MV-4-11 (cell line): ENCODE measurements around the gene BOD1.

Experiments used
- DNase-seq: peaks from one replicate; lab custom pipeline; 2025; lab: John Stamatoyannopoulos, UW

BOD1 gene

DNA sequence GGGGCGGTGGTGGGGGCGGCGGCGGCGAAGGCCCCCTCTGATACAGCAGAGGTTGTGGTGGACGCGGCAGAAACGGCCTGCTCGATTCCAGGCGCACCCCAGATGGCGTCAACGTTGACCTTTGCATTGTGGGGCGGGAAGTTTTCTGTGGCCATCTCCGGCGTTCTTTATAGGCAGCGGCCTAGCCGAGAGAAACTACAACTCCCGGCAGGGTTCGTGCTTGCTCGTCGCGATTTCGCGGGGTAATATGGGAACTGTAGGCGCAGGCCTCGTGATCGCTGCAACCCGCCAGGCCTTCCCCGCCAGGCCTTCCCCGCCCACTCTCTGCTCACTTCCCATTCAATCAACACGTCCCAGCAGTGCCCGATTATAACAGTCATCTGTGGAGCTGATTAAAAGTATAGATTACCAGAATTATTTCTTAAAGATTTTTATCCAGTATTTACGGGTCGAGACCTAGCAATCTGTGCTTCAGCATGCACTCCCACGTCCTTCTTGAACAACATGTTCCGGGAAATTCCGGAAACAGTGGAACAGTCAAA is at the start of gene BOD1:
BOD1 (minus strand) TSS at position 74 of the 542 bp plus-strand sequence. CDS start 214 bp downstream, outside the sequence.
- peak; percentile 98 for DNase-seq

DNA sequence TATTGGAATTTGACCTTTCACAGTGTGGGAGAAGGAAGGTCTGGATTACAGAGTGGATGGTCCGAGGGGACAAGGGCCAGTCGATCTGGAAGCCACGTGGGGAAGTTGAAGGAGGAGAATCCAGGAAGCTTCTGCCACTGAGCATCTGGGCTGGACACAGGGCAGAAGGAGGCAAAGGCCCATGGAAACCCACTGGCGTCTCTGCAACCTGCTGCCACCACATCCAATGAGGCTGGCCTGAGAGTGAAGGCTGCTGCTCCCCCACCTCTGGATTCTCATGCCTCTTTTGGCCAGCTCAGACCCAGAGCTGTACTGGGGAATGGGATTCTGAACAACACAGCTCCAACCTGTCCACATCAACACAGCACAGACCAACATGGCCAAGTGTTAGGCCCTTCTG is 48.9 kb upstream of the BOD1 start:
- no peak for DNase-seq

DNA sequence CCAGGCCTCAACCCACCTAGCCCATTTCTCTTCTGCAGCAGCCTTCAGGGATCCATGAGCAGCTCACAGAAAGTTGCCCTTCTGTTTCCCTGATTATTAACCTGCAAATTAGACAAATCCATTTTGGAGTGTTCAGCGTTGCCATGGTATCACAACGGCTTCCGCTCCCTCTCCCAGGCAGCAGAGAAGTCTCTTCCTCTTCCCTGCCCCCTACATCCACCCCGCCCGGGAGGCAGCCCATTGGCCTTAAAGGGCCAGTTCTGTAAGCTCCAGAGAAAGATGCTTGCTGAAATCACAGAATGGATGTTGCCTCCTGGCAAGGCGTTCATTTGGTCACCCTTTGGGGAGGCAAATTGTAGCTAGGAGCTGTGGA is 47.7 kb upstream of the BOD1 start:
- peak; percentile 75 for DNase-seq

DNA sequence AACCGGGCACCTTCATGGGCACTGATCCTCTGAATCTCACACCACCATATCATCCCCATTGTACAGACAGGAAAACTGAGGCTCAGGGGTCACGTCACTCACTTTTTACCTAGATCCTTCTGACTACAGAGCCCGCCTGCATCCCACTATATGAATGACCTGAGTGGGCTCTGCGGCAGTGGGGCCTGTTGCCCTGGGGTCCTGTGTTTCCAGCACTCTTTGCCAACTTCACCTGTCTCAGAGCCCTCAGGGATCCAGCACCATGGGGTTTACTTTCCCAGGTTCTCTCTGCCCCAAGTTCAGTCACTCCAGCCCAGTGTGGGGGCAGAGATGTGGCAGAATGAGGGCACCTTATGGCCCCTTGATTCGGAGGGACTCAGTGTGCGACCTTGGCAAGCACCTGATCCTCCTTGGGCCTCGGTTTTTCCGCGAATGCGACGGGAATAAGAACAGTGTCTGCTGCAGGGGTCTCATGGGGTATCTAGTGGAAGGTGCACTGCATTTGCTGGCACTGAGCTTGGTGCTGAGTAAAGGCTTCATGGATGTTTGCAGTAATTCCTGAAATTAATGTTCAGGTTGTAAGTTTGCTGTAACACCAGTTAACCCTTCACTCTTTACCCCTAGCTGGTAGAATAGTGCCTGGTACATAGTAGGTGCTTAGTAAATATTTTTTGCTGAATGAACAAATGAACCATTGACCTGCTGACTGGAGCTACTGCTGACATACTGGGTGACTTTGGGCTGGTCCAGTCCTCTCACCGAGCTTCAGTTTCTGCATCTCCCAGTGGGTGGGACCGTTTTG is 47.1 kb upstream of the BOD1 start:
- no peak for DNase-seq

DNA sequence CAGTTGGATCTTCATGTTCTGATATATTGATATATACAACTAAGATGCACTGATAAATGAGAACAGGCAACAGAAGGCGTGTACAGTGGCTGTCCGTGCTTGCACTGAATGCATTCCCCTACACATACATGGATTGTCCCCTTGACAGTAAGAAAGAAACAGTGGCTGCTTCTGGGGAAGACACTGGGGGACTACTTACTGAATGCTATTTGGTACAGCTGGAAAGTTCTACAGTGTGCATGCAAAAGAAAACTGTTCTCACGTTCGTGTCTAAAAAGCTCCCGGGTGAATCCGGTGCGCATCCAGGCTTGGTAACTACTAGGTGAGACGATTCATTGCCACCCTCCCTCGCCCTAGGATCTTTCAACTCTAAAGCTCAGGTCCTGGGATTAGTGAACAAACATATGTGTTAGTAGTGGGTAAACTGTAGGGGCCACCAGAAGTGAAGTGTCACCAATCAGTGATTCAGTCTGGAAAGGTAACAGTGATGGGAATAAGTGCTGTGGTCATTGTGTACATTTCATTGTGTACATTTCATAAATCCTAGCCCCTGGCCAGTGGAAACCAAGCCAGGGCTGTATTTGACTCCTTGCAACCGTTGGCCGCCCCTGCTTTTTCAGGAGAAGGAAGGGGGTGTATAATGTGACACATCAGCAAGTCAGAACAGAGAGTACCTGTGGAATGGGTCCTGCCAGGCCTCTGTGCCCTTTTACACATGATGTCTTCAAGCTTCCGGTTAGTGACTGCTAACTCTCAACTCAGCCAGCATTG is 46.3 kb upstream of the BOD1 start:
- DNase-seq: no peak

DNA sequence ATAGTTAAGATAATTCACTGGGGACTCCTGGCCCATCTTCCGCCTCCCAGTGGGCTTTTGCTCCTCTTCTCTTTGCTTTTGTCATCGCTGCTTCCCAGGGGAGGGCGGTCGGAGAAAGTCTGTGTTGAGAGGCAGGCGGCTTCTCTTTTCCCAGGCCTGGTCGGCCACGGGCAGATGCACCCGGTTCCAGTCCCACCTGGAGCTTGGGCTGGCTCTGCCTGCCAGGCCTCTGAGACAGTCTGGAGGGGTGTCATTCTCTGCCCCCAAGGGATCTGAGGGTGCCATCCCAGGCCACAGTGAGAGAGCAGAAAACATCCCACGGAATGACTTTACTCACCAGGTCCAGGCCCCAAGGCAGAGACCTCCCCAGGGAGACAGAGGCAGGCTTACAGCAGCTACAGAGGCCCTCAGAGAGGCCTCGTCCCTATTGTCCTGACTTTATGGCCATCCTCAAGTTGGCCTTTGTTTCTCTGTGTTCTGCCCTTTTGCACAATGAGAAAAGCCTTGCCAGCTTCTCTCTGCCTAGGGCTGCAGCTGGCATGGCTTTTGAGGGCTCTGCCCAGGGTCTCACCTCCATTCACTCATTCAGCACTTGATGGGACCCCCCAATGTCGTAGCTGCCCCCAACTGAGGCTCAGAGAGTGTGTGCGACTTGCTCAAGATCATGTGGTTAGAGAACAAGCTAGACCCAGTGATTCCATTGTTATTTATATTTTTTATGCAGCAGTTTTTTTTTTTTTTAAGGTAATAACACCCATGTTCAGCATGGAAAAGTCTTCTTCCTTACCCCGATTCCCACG is 44.2 kb upstream of the BOD1 start:
- DNase-seq: no peak

DNA sequence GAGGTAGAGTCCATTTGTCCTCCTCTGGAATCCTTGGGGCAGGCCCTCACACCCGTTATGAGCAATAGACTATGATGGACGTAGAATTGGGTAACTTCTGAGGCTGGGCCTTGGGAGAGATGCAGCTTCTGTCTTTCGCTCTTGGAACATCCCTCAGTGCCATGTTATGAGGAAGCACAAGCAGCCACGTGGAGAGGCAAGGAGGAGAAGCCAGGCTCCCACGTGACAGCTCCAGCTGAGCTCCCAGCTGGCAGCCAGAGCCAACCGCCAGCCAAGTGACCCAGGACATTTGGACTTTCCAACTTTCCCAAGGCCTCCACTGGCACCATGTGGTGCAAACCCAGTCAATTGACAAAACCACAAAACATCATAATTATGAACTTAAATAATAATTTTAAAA is 43.0 kb upstream of the BOD1 start:
- no peak for DNase-seq

GRCh38 chr5:173657741-173658356 is 41.4 kb upstream of the BOD1 start:
- DNase-seq: no peak

DNA sequence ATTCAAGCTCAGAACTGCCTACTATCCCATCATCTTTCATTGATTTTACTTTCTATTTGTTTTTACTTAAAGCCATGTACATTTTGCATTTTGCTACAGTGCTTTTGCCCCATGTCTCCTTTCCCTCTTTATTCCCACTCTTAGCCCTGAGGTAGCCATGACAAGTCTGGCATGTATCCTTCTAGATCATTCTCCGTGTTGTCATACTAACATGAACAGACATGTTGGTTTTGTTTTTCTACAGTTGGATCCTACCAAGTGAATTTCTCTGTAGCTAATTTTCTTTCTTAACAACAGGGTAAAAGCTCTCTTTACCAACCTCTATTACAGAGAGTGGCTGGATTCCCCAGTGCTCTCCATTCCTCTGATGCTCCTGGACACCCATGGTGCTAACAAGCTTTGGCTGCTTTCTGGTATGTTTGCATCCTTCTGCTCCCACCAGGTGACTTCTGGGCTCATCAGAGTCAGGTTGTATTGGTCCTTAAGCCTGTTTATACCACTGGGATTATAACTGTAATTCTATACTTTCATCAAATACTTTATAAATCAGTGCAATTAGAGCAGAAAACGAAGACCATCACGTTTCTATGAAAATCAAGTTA is 38.8 kb upstream of the BOD1 start:
- no peak for DNase-seq

DNA sequence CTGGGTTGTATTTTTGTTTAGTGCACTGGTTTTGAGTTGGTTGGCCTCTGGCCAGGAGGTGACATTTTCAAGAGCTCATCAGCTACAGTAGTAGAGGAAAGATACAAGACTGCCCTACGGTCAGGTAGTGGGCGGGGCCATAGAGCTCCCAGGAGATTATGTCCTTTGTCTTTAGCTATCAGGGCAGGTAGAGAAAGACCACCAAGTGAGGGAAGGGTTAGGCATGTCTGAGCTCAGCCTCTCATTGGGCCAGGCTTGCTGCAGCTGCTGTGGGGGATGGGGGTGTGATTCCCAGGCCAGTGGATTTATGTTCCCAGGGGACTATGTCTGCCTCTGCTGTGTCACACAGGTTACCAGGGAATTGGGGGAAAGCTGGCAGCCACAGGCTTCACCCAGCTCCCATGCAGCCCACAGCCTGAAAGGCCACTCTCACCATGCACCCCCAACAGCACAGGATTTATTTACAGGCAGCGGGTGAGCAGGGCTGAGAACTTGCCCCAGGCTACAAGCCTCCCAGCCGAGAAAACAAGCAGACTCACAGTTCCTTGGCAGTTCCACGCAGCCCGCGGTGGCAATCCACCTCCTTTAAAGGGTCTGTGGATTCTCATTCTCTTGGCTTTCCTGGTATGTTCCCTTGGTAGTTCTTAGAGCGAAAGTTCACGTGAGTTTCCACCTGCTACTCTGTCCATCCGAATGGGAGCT is 37.5 kb upstream of the BOD1 start:
- DNase-seq: no peak

DNA sequence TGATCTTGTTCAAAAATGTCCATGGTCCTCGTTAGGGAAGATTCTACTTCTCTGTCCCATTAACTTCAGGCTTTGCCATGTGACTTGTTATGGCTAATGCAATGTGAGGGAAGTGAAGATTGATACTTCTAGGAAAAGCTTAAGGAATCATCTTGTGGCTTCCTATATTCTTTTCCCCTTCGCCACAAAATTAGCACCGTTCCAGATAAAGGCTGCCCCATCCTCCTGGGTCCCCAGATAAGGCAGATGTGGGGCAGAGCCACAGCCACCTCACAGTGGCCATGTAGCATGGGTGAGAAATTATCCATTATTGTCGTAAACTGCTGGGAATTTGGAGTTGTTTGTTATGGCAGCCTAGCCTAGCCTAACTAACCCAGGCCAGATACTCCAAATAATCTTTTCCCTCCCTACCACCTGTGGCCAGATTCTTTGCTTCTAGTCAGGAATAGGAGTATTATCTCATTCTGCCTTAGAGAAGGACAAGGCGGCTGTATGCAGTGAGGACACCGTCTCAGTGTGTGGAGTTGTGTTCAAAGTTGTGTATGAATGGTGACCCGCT is 31.9 kb upstream of the BOD1 start:
- no peak for DNase-seq

GRCh38 chr5:173646692-173647091 is 30.2 kb upstream of the BOD1 start:
- no peak for DNase-seq

DNA sequence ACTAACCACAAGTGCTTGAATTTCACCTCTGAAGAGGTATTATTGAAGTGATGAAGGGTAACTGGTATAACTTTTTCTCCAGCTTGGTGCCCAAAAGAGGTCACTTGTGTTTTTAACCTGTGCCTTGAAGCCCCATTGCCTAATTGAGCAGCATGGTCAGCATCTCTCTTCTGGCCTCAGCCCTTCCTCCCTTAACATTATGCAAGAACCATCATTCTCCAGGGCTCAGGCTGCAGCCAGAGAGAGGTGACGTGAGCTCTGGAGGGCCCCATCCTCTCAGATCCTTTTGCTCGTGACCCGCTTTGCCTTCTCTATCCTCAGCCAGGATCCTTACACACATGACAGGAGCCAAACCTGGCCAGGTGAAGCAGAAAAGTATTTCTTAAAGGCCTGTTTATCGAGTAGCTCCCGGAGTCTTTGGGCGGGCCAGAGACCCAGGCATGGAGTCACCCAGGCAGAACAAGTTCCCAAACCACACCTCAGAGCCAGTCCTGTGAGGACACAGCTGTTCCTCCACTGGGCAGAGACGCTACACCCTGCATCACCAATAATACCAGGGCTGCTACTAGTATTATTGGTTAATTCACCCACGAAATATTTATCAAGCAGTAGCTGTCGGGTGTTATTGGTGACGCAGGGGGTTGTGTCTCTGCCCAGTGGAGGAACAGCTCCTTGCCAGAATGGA is 29.6 kb upstream of the BOD1 start:
- no peak for DNase-seq

- no peak for DNase-seq
Observed at GRCh38 chr5:173645437-173645807, 29.0 kb upstream of the BOD1 start.

DNA sequence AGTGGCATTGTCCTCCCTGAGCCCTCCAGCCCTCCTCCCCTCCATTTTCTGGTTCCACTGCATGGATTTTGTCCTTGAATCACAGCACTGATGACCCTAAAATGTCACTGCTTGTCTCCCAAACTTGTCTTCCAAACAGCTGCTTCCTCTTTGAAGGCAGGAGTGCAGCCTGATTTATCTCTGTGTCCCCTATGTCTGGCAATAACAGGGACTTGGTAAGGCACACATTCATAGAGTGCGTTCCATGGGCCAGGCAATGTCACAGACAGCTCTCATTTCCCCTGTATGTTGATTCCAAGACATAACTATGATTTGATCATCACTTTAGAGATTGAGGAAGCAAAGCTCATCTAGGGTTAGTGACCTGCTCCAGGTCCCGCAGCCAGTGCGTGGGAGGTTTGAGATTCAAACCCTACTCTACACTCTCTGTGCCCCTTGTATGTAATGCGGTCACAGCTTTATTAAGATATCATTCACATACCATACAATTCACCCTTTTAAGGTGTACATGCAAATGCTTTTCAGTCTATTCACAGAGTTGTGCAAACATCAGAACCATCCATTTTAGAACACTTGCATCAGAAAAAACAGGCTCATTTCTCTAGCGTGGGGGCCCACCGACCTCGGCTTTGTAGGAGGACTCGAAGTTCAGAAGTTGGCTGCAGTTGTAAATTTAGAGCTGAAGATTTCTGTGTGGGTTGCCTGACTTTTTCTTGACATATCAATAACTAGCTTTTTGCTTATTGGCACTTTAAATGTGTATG is 28.4 kb upstream of the BOD1 start:
- no peak for DNase-seq

GRCh38 chr5:173643964-173644363 is 27.5 kb upstream of the BOD1 start:
- DNase-seq: peak; percentile 14

- no peak for DNase-seq
Observed at GRCh38 chr5:173642895-173643481, 26.5 kb upstream of the BOD1 start.

- DNase-seq: no peak
Observed at GRCh38 chr5:173642191-173642816, 25.9 kb upstream of the BOD1 start.
